CD4-positive, alpha-beta T cell (primary cell): ENCODE results near the gene USPL1. TPM values are rescaled to one million over a fixed set of nuclear protein-coding genes. Genes with fewer than 3 reads are reported as not detected.

Experiments used
- ATAC-seq: fragments of 200-7000 bp; cut with Tn5 transposase; one replicate; pipeline ENCODE4 v1.10.0; 2022; ENCODE audit warnings: mild to moderate bottlenecking; ENCODE audit not compliant: poor library complexity
- CTCF ChIA-PET: fragments of 350-600 bp; sonication (Branson Sonifier 250); formaldehyde crosslinking; loops from one replicate; lab custom pipeline; 2021; ENCODE audit warnings: antibody characterized with exemption, inconsistent platforms; lab: Charles Lee
- POLR2A ChIA-PET: fragments of 350-600 bp; sonication (Branson Sonifier 250); formaldehyde crosslinking; loops from one replicate; lab custom pipeline; 2021; ENCODE audit warnings: antibody characterized with exemption, inconsistent platforms; lab: Charles Lee
- DNase-seq, 14 experiments: peaks; one replicate each; pipeline ENCODE4 v3.0.0-alpha.2; 2013 to 2020; ENCODE audit warnings: mixed read lengths in 2 of 14
- H3K27ac ChIP-seq, 2 donors: one replicate each; pipeline versions ENCODE4 v1.5.1 to v1.7.0; 2013; ENCODE audit warnings: low read length in 2 of 2, low read depth in 1 of 2, mild to moderate bottlenecking in 1 of 2
- H3K27me3 ChIP-seq, 2 experiments: 1 replicate in 1 of 2; 2 replicates in 1 of 2; pipeline versions ENCODE4 v1.6.1 to v1.7.0; 2013; ENCODE audit warnings: low read length in 2 of 2, control low read depth in 1 of 2, mild to moderate bottlenecking in 1 of 2, moderate library complexity in 1 of 2; ENCODE audit not compliant: insufficient read depth in 2 of 2, control insufficient read depth in 1 of 2
- H3K36me3 ChIP-seq: one replicate; pipeline ENCODE4 v1.6.1; 2013; ENCODE audit warnings: low read length, control low read depth; ENCODE audit not compliant: insufficient read depth
- H3K4me1 ChIP-seq: one replicate; pipeline ENCODE4 v1.6.1; 2013; ENCODE audit warnings: low read length, control low read depth; ENCODE audit not compliant: insufficient read depth
- H3K4me3 ChIP-seq: one replicate; pipeline ENCODE4 v1.5.1; 2013; ENCODE audit warnings: mild to moderate bottlenecking, low read length, moderate library complexity
- H3K9me3 ChIP-seq, 2 experiments: 1 replicate in 1 of 2; 2 replicates in 1 of 2; pipeline versions ENCODE4 v1.6.1 to v1.7.0; 2013; ENCODE audit warnings: low read length in 2 of 2, mild to moderate bottlenecking in 2 of 2, control low read depth in 1 of 2, moderate library complexity in 1 of 2; ENCODE audit not compliant: control insufficient read depth in 1 of 2, insufficient read depth in 1 of 2
- H3K27ac Mint-ChIP-seq: one replicate; pipeline ENCODE4 v1.8.0; 2020; ENCODE audit warnings: mixed read lengths
- H3K27me3 Mint-ChIP-seq: one replicate; pipeline ENCODE4 v1.8.0; 2021; ENCODE audit warnings: mixed read lengths
- H3K36me3 Mint-ChIP-seq: one replicate; pipeline ENCODE4 v1.8.0; 2021; ENCODE audit warnings: low read depth, mixed read lengths
- H3K4me1 Mint-ChIP-seq: one replicate; pipeline ENCODE4 v1.8.0; 2021; ENCODE audit warnings: low read depth, mixed read lengths
- H3K4me3 Mint-ChIP-seq: one replicate; pipeline ENCODE4 v1.8.0; 2020; ENCODE audit warnings: mild to moderate bottlenecking, mixed read lengths
- H3K9me3 Mint-ChIP-seq: one replicate; pipeline ENCODE4 v1.8.0; 2020; ENCODE audit warnings: mixed read lengths
- CTCF ChIP-seq: fragments of 200-600 bp; IDR thresholded peaks from one replicate; pipeline ENCODE4 v1.8.0; 2022; ENCODE audit warnings: antibody characterized with exemption, mild to moderate bottlenecking
- intact Hi-C, 2 experiments: fragments of 100-400 bp; cut with DNase I in 1 of 2; cut with micrococcal nuclease in 1 of 2; formaldehyde crosslinking; loops; one replicate each; pipeline versions ENCODE4 v1.15.1 to v1.9.0; 2023 to 2025; cut with DNase I, micrococcal nuclease
- total RNA-seq, 174 experiments: library from RNA in 2 of 174; stranded (reverse) in 2 of 174; gene quantifications; one replicate each; pipeline ENCODE4 v1.2.3 and lab custom pipeline; 2021 to 2026

USPL1 gene
- total RNA-seq, 2 experiments from 2014 or later: 41.2 to 42.0 TPM

- Mint-ChIP-seq H3K9me3 (no peaks in the 10 kb centered on the region), H3K4me3 (no peak overlapping the region), H3K36me3 (peaks cover under 1% of the 10 kb centered on the region), H3K27me3 (no peaks in the 10 kb centered on the region), H3K27ac (no peak overlapping the region), H3K4me1 (peaks cover 6% of the 10 kb centered on the region)
- Histone ChIP-seq H3K36me3 (no peaks in the 10 kb centered on the region), H3K4me1 (peaks cover 6% of the 10 kb centered on the region), H3K4me3 (no peak overlapping the region), H3K27me3 (no peaks in the 10 kb centered on the region), H3K9me3 (no peaks in the 10 kb centered on the region), H3K27ac (no peak overlapping the region)
- ChIA-PET POLR2A (no interaction called here), CTCF (no interaction called here)
- intact Hi-C loops: no loop called here
- ATAC-seq: no peak
- no peak for TF ChIP-seq CTCF
- no peak for DNase-seq
These were observed 50.6 kb downstream of the USPL1 start for GRCh38 chr13:30668312-30668711.

GRCh38 chr13:30671271-30671815 is 53.6 kb downstream of the USPL1 start:
- peaks cover 25% of the 10 kb centered on the region for H3K4me1 Mint-ChIP-seq
- H3K27me3 ChIP-seq: no peaks in the 10 kb centered on the region
- no peaks in the 10 kb centered on the region for H3K9me3 ChIP-seq
- H3K4me3 ChIP-seq: no peak overlapping the region
- ATAC-seq (no peak), DNase-seq (no peak)
- POLR2A ChIA-PET: no interaction called here
- H3K36me3 Mint-ChIP-seq: peaks cover 14% of the 10 kb centered on the region
- no peak for TF ChIP-seq CTCF
- intact Hi-C loops: loop anchor here in 1 of 2 experiments (10.0 kb wide), 1 partner anchor 373 kb away; no protein-coding TSS in a partner anchor
- H3K4me3 Mint-ChIP-seq: peak overlapping the region; percentile 21
- peak overlapping the region; percentile 52 for H3K27ac Mint-ChIP-seq
- H3K4me1 ChIP-seq: peaks cover 11% of the 10 kb centered on the region
- no peaks in the 10 kb centered on the region for H3K36me3 ChIP-seq
- H3K27me3 Mint-ChIP-seq: peaks cover 6% of the 10 kb centered on the region
- H3K27ac ChIP-seq: no peak overlapping the region
- peaks cover 2% of the 10 kb centered on the region for H3K9me3 Mint-ChIP-seq
- CTCF ChIA-PET: no interaction called here

- peak overlapping the region; percentile 94 for H3K4me3 Mint-ChIP-seq
- Histone ChIP-seq H3K27me3 (no peaks in the 10 kb centered on the region), H3K9me3 (no peaks in the 10 kb centered on the region), H3K27ac (peak overlapping the region in 1 of 2 donors; percentile 11), H3K36me3 (no peaks in the 10 kb centered on the region), H3K4me1 (peaks cover 11% of the 10 kb centered on the region), H3K4me3 (peak overlapping the region; percentile 61)
- peaks cover 25% of the 10 kb centered on the region for H3K4me1 Mint-ChIP-seq
- peaks cover 6% of the 10 kb centered on the region for H3K27me3 Mint-ChIP-seq
- H3K36me3 Mint-ChIP-seq: peaks cover 14% of the 10 kb centered on the region
- POLR2A ChIA-PET: no interaction called here
- peak; percentile 74 to 94 (median 85) for DNase-seq
- intact Hi-C loops: loop anchor here (2.0 to 10.0 kb wide), 2 partner anchors 55 to 371 kb away; no protein-coding TSS in a partner anchor
- ATAC-seq: peak; percentile 90
- TF ChIP-seq CTCF: peak; percentile 45
- peak overlapping the region; percentile 93 for H3K27ac Mint-ChIP-seq
- CTCF ChIA-PET: no interaction called here
- H3K9me3 Mint-ChIP-seq: peaks cover 2% of the 10 kb centered on the region
These were observed 56.2 kb downstream of the USPL1 start for GRCh38 chr13:30673669-30674521.
